ENCODE data around the gene UBAC2. TPM values are rescaled to one million over a fixed set of nuclear protein-coding genes. Genes with fewer than 3 reads are reported as not detected.

UBAC2 gene
- polyA plus RNA-seq, 1 experiment = 71.4 TPM

DNA sequence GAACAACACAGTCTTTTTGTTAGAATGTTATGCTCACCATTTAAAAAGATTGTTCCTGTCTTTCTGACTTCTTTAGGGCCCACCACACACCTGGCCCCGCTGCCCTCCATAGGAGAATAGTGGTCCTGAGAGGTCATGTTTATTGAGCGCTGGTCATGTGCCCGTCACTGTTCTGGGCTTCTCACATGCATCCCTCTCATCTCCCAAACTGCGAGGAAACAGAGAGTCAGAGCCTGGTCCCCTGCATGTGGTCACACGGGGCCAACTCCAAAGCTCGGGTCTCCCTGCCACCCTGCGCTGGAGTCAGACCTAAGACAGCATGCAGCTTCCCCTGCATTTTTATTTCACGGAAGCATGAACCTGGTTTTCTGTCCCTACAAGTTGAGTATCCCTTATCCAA lies 177.0 kb downstream of the UBAC2 start:
- no peak overlapping the region for H3K27ac ChIP-seq (ENCODE audit: low read depth, low read length)
- H3K27me3 ChIP-seq (ENCODE audit: control insufficient read depth, insufficient read depth, low read length) = no peaks in the 10 kb centered on the region
- DNase-seq (ENCODE audit: low read depth, low spot score) = no peak
- H3K9me3 ChIP-seq (ENCODE audit: control insufficient read depth, insufficient read depth, low read length) = no peaks in the 10 kb centered on the region
- ChIA-PET POLR2A (no interaction called here), CTCF (no interaction called here)
- TF ChIP-seq, protein P1, sequence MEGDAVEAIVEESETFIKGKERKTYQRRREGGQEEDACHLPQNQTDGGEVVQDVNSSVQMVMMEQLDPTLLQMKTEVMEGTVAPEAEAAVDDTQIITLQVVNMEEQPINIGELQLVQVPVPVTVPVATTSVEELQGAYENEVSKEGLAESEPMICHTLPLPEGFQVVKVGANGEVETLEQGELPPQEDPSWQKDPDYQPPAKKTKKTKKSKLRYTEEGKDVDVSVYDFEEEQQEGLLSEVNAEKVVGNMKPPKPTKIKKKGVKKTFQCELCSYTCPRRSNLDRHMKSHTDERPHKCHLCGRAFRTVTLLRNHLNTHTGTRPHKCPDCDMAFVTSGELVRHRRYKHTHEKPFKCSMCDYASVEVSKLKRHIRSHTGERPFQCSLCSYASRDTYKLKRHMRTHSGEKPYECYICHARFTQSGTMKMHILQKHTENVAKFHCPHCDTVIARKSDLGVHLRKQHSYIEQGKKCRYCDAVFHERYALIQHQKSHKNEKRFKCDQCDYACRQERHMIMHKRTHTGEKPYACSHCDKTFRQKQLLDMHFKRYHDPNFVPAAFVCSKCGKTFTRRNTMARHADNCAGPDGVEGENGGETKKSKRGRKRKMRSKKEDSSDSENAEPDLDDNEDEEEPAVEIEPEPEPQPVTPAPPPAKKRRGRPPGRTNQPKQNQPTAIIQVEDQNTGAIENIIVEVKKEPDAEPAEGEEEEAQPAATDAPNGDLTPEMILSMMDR (IDR thresholded peaks at IDR 0.05; ENCODE audit: low read depth, low read length) = no peak
- H3K4me3 ChIP-seq (ENCODE audit: low read depth, low read length) = no peak overlapping the region

DNA sequence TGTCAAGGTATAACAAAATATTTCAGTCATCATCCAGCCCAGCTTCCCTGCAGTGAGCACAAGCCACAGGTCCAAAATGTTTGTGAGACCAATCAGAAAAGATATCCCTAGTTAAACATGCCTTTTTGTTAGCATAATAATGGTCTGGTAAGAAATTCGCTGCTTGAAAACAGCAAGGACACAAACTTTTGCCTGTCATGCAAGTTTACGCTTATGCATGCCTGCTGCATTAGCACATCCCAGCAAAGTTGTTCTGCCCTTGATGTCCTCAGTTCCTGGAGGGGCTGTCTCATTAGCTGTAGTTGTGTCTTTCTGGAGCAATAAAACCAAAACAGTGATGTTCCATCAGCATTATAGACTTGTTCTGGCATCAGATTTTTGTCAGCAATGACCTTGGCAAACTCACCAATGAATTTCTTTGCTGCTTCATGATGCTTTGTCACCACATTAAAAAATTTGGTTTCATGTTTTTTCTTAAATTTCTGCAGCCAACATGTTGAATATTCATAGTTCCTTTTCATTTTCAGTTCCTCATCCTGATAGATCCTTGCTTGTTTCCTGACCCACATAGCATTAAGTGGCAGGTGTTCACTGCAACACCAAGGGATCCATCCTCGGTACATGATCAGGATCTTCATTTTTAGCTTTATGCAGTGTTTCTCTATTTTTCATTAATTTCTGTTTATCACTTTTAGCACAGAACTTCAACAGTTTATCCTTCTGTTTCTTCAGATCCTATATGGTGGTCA lies 178.5 kb downstream of the UBAC2 start:
- TF ChIP-seq, protein P1 (IDR thresholded peaks at IDR 0.05; ENCODE audit: low read depth, low read length) = no peak
- no peaks in the 10 kb centered on the region for H3K27me3 ChIP-seq (ENCODE audit: control insufficient read depth, insufficient read depth, low read length)
- no peak overlapping the region for H3K27ac ChIP-seq (ENCODE audit: low read depth, low read length)
- H3K4me3 ChIP-seq (ENCODE audit: low read depth, low read length) = no peak overlapping the region
- POLR2A ChIA-PET = no interaction called here
- CTCF ChIA-PET = no interaction called here
- H3K9me3 ChIP-seq (ENCODE audit: control insufficient read depth, insufficient read depth, low read length) = no peaks in the 10 kb centered on the region
- DNase-seq (ENCODE audit: low read depth, low spot score) = no peak

DNA sequence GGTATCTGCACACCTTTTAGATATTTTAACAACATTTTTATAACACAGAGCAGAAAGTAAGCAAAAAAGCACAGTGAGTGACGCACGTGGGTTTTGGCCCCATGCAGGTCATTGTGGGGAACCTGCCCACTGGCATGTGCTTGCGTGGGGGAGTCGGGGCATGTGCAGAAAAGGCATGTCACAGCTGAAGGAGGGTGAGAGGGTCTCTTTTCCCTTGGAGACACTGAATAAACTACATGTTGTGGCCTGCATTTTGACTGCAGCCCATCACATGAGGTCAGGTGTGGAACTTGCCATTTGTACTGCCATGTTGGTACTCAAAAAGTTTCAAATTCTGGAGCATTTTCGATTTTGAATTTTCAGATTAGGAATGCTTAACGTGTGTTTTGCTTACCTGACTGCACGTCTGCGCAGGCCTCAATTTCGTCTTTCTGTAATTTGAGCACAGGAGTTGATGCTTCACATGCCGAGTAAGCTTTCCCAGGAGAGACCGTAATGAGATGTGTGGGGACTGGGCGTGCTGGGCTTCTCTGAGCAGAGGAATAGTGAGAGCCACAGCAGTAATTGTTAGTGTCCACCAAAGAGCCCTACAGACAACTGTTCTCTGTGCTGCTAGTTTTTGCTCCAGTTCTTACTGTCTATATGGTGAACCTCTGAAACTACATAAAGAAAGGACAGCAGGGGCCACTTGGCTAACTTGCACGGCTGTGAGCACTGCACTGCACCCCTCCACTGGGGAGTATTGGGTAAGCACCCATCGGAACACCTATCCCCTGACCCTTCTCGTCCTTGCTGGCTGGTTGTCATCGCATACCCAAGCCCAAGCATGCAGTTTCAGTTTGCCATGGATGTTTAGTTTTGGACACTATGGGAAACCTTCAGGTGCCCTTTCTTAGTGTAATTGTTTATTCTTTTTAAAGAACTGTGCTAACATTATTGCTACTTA lies 179.5 kb downstream of the UBAC2 start:
- Histone ChIP-seq H3K27me3 (ENCODE audit: control insufficient read depth, insufficient read depth, low read length) (no peaks in the 10 kb centered on the region), H3K27ac (ENCODE audit: low read depth, low read length) (no peak overlapping the region), H3K4me3 (ENCODE audit: low read depth, low read length) (no peak overlapping the region), H3K9me3 (ENCODE audit: control insufficient read depth, insufficient read depth, low read length) (no peaks in the 10 kb centered on the region)
- TF ChIP-seq, protein P1 (IDR thresholded peaks at IDR 0.05; ENCODE audit: low read depth, low read length) = no peak
- POLR2A ChIA-PET = no interaction called here
- no peak for DNase-seq (ENCODE audit: low read depth, low spot score)
- CTCF ChIA-PET = no interaction called here

DNA sequence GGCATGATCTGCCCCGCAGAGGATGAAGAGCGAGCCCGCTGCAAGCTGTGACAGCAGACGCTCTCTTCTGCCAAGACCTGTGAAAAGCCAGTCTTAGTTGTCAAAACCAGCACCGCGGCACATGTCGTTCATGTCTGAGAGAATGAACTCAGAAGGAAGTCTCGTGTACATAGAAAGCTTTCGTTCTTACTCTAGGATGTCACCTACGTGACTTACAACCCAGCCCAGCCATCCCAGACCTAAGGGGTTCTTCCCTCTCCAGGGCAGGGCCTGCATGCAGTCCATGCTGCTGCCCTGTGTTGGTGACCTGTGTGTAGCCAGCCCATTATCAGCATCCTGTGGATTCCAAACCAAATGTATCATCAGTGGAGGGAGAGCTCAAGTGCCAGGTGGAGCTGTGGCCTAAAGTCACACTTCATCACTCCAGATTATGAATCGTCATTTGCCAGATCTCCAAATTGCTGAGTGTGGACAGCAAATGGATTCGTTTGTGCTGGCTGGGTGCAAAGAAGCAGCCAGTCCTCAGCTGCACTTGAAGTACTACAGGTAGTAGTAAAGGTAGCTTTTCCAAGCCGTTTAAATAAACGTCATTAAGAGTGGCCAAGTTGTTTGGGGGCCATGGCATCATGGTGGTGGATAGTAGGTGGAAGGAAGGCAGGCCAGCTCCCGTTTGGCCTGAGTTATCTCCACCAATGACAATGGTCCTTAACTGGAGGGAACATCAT lies 180.4 kb downstream of the UBAC2 start:
- no peak overlapping the region for H3K27ac ChIP-seq (ENCODE audit: low read depth, low read length)
- ChIA-PET CTCF (interaction anchor here (0.6 to 1.1 kb wide), 2 partner anchors 55 to 96 kb away, joined by 3 to 5 read pairs; no protein-coding TSS in a partner anchor), POLR2A (no interaction called here)
- no peaks in the 10 kb centered on the region for H3K27me3 ChIP-seq (ENCODE audit: control insufficient read depth, insufficient read depth, low read length)
- no peaks in the 10 kb centered on the region for H3K9me3 ChIP-seq (ENCODE audit: control insufficient read depth, insufficient read depth, low read length)
- no peak for DNase-seq (ENCODE audit: low read depth, low spot score)
- TF ChIP-seq, protein P1 (IDR thresholded peaks at IDR 0.05; ENCODE audit: low read depth, low read length) = no peak
- H3K4me3 ChIP-seq (ENCODE audit: low read depth, low read length) = no peak overlapping the region

All from AG04450 (cell line).